C4-2B (cell line): ENCODE measurements around the gene PTPRN.

Source experiments
- H3K27ac ChIP-seq: fragments of 450-650 bp; 2 replicates; pipeline ENCODE4 v1.5.1; 2017
- CTCF ChIP-seq: fragments of 450-650 bp; conservative IDR thresholded peaks from 2 replicates; pipeline ENCODE4 v1.5.1; 2017; ENCODE audit warnings: mild to moderate bottlenecking
- ZFX ChIP-seq: fragments of 450-650 bp; IDR thresholded peaks from 2 replicates; pipeline ENCODE4 v1.6.1; 2017

PTPRN gene

GRCh38 chr2:219350215-219350614, 41.0 kb upstream of the PTPRN start:
- no peak for TF ChIP-seq CTCF
- TF ChIP-seq ZFX: no peak
- H3K27ac ChIP-seq: no peak overlapping the region

GRCh38 chr2:219344751-219345430, 35.7 kb upstream of the PTPRN start:
- no peak overlapping the region for H3K27ac ChIP-seq
- TF ChIP-seq CTCF: no peak
- TF ChIP-seq ZFX: no peak

GRCh38 chr2:219335373-219335786, 26.2 kb upstream of the PTPRN start:
- TF ChIP-seq CTCF: no peak
- no peak for TF ChIP-seq ZFX
- H3K27ac ChIP-seq: no peak overlapping the region

- no peak for TF ChIP-seq ZFX
- TF ChIP-seq CTCF: no peak
- H3K27ac ChIP-seq: no peak overlapping the region
Measured at GRCh38 chr2:219334076-219334475, 24.9 kb upstream of the PTPRN start.

GRCh38 chr2:219332542-219332941, 23.3 kb upstream of the PTPRN start, which contains the start of gene RESP18:
Gene RESP18, minus strand, starts transcription at chr2:219332744.
- no peak for TF ChIP-seq ZFX
- TF ChIP-seq CTCF: no peak
- no peak within 1 kb of the TSS for H3K27ac ChIP-seq

GRCh38 chr2:219331560-219332213, 22.5 kb upstream of the PTPRN start:
- TF ChIP-seq ZFX (no peak), CTCF (no peak)
- no peak overlapping the region for H3K27ac ChIP-seq

GRCh38 chr2:219327719-219328118, 18.5 kb upstream of the PTPRN start:
- TF ChIP-seq CTCF: no peak
- TF ChIP-seq ZFX: no peak
- no peak overlapping the region for H3K27ac ChIP-seq
